GM12878 (cell line): ENCODE data around the gene SLC13A4. TPM values are rescaled to one million over a fixed set of nuclear protein-coding genes. Genes with fewer than 3 reads are reported as not detected.

Experiments used
- ATAC-seq: fragments of 200-7000 bp; cut with Tn5 transposase; 3 replicates; pipeline ENCODE4 v1.9.1; 2020; ENCODE audit warnings: mild to moderate bottlenecking, moderate library complexity
- BruUV-seq: library from RNA; stranded (reverse); fragments of 400-500 nt; replicated peaks from 2 replicates; lab custom pipeline; 2021; lab: Mats Ljungman, UMichigan
- CTCF ChIA-PET: fragments of 300-600 bp; sonication (Branson Sonifier 250); formaldehyde crosslinking; extraction: SDS; loops from one replicate; lab custom pipeline; 2021; ENCODE audit warnings: inconsistent platforms; lab: Yijun Ruan, JAX
- POLR2A ChIA-PET: fragments of 350-600 bp; formaldehyde crosslinking; extraction: SDS; loops from one replicate; lab custom pipeline; 2021; ENCODE audit warnings: inconsistent platforms; lab: Charles Lee
- RAD21 ChIA-PET: fragments of 300-600 bp; sonication (Branson Sonifier 250); formaldehyde crosslinking; loops from one replicate; lab custom pipeline; 2023; ENCODE audit warnings: antibody characterized with exemption; ENCODE audit not compliant: unreplicated experiment; lab: Charles Lee
- SMC1A ChIA-PET: fragments of 300-600 bp; sonication (Branson Sonifier 250); formaldehyde crosslinking; loops from one replicate; lab custom pipeline; 2023; ENCODE audit not compliant: unreplicated experiment, uncharacterized antibody; lab: Charles Lee
- DNase-seq: peaks from one replicate; pipeline ENCODE4 v3.0.0-alpha.2; 2011; ENCODE audit warnings: low read depth, low spot score
- FAIRE-seq: peaks from 3 replicates; lab custom pipeline; 2011; peaks lifted over from hg19 to GRCh38; lab: Jason Lieb, UNC
- H2AFZ ChIP-seq: 2 replicates; pipeline ENCODE4 v1.6.0; 2011; ENCODE audit warnings: low read depth, low read length, control low read depth; ENCODE audit not compliant: control insufficient read depth
- H3K27ac ChIP-seq: 2 replicates; pipeline ENCODE4 v1.5.1; 2011; ENCODE audit warnings: control low read depth; ENCODE audit not compliant: control insufficient read depth, insufficient read depth
- H3K27me3 ChIP-seq, 2 experiments: replicated peaks in 1 of 2; 2 replicates each; pipeline versions ENCODE4 v1.6.0 to v1.6.1; 2011; ENCODE audit warnings: low read length in 1 of 2; ENCODE audit not compliant: control insufficient read depth in 2 of 2, insufficient read depth in 2 of 2
- H3K36me3 ChIP-seq, 2 experiments: 2 replicates each; pipeline ENCODE4 v1.5.1; 2011; ENCODE audit warnings: low read length in 1 of 2; ENCODE audit not compliant: control insufficient read depth in 2 of 2, insufficient read depth in 2 of 2
- H3K4me1 ChIP-seq: 2 replicates; pipeline ENCODE4 v1.6.1; 2011; ENCODE audit warnings: mild to moderate bottlenecking, low read length, moderate library complexity, mixed read lengths; ENCODE audit not compliant: control insufficient read depth, insufficient read depth
- H3K4me2 ChIP-seq: 2 replicates; pipeline ENCODE4 v1.6.0; 2011; ENCODE audit warnings: control low read depth; ENCODE audit not compliant: control insufficient read depth, insufficient read depth
- H3K4me3 ChIP-seq: fragments of 200-600 bp; sonication (generic); 2 replicates; pipeline ENCODE4 v1.5.1; 2016
- H3K79me2 ChIP-seq: 2 replicates; pipeline ENCODE4 v1.6.0; 2011; ENCODE audit warnings: low read length; ENCODE audit not compliant: control insufficient read depth, insufficient read depth
- H3K9ac ChIP-seq: 2 replicates; pipeline ENCODE4 v1.8.0; 2011; ENCODE audit warnings: low read length, control low read depth, mixed read lengths; ENCODE audit not compliant: control insufficient read depth, insufficient read depth
- H3K9me3 ChIP-seq: replicated peaks from 3 replicates; pipeline ENCODE4 v1.5.1; 2011; ENCODE audit warnings: mild to moderate bottlenecking, low read length; ENCODE audit not compliant: control insufficient read depth, insufficient read depth
- H4K20me1 ChIP-seq: 2 replicates; pipeline ENCODE4 v1.6.0; 2011; ENCODE audit not compliant: control insufficient read depth, insufficient read depth
- BCL11A ChIP-seq: IDR thresholded peaks from 2 replicates; pipeline ENCODE4 v1.6.1; 2011; ENCODE audit warnings: low read depth, low read length
- BHLHE40 ChIP-seq, 2 experiments: fragments of 450-650 bp in 1 of 2; IDR thresholded peaks; 2 replicates each; pipeline ENCODE4 v1.6.1; 2011 to 2017; ENCODE audit warnings: low read depth in 2 of 2, borderline replicate concordance in 1 of 2, improper control_type of control experiment in 1 of 2, low read length in 1 of 2, mild to moderate bottlenecking in 1 of 2
- BMI1 ChIP-seq: fragments of 450-650 bp; IDR thresholded peaks from 2 replicates; pipeline ENCODE4 v1.6.1; 2016; ENCODE audit warnings: mild to moderate bottlenecking, moderate library complexity, borderline replicate concordance
- DPF2 ChIP-seq: fragments of 450-650 bp; IDR thresholded peaks from 2 replicates; pipeline ENCODE4 v1.6.1; 2017; ENCODE audit warnings: mild to moderate bottlenecking
- EP300 ChIP-seq, 2 experiments: fragments of 150-350 bp in 1 of 2; IDR thresholded peaks; 2 replicates each; pipeline ENCODE4 v1.6.1; 2011 to 2012; ENCODE audit warnings: low read depth in 2 of 2, low read length in 2 of 2, borderline replicate concordance in 1 of 2, improper control_type of control experiment in 1 of 2, inconsistent platforms in 1 of 2; ENCODE audit not compliant: control insufficient read depth in 1 of 2
- MEF2B ChIP-seq: fragments of 450-650 bp; IDR thresholded peaks from 2 replicates; pipeline ENCODE4 v1.6.1; 2018; ENCODE audit warnings: mild to moderate bottlenecking, moderate library complexity; ENCODE audit not compliant: partially characterized antibody, poor library complexity, severe bottlenecking
- RB1 ChIP-seq: fragments of 450-650 bp; formaldehyde crosslinking; IDR thresholded peaks from 2 replicates; pipeline ENCODE4 v1.6.1; 2017; ENCODE audit warnings: mild to moderate bottlenecking, borderline replicate concordance
- SIX5 ChIP-seq: IDR thresholded peaks from 2 replicates; pipeline ENCODE4 v1.6.1; 2011; ENCODE audit warnings: mild to moderate bottlenecking, low read depth, low read length, moderate library complexity; ENCODE audit not compliant: severe bottlenecking
- TBL1XR1 ChIP-seq: IDR thresholded peaks from 2 replicates; pipeline ENCODE4 v1.6.1; 2012; ENCODE audit warnings: low read depth, low read length, improper control_type of control experiment
- ZNF622 ChIP-seq: fragments of 450-650 bp; IDR thresholded peaks from 2 replicates; pipeline ENCODE4 v1.6.1; 2017; ENCODE audit warnings: mild to moderate bottlenecking, inconsistent platforms
- WGBS: methylation state at CpG from one replicate; pipeline ENCODE4 v1.1.6; 2016; ENCODE audit warnings: low lambda C conversion rate; ENCODE audit not compliant: insufficient replicate concordance, insufficient coverage; ENCODE audit errors: missing lambda C conversion rate; 5-methylcytosine and 5-hydroxymethylcytosine counted together
- in situ Hi-C: fragments of 300-500 bp; cut with MboI; formaldehyde crosslinking; loops from 9 replicates; pipeline ENCODE4 v1.14.3; 2018; ENCODE audit warnings: mixed read lengths
- intact Hi-C: fragments of 100-400 bp; cut with micrococcal nuclease; formaldehyde crosslinking; loops from one replicate; pipeline ENCODE4 v1.14.2; 2022; ENCODE audit not compliant: unreplicated experiment
- polyA plus RNA-seq, 11 experiments: library from polyadenylated mRNA; depleted of rRNA in 4 of 11; unstranded in 6 of 11; stranded (reverse) in 5 of 11; fragments of >200 nt; fragmentation: Nextera tagmentation in 4 of 11; fragmentation: Illumina TruSeq in 1 of 11; extraction: Ambion mirVana in 4 of 11; extraction: Trizol in 1 of 11; gene quantifications; 1 replicate in 1 of 11; 2 replicates in 10 of 11; pipeline versions ENCODE4 v1.2.1 to v1.2.3, GENCODE V29; 2011 to 2016; ENCODE audit warnings: inconsistent platforms in 2 of 11, missing spikeins in 2 of 11, low read depth in 1 of 11
- total RNA-seq, 4 experiments: library from RNA; depleted of rRNA in 3 of 4; stranded (reverse); fragments of >200 nt in 3 of 4; fragmentation: Illumina TruSeq in 1 of 4; extraction: Trizol in 1 of 4; gene quantifications; 2 replicates each; pipeline versions ENCODE4 v1.2.1 to v1.2.3, GENCODE V29; 2013 to 2021
- TF ChIP-seq, protein P1 (sequence below): IDR thresholded peaks from 2 replicates; pipeline ENCODE4 v1.6.1; 2011; ENCODE audit warnings: low read depth, mild to moderate bottlenecking, low read length, moderate library complexity, borderline replicate concordance; ENCODE audit errors: extremely low read depth
- TF ChIP-seq, protein P2 (sequence below): fragments of 450-650 bp; IDR thresholded peaks from 2 replicates; pipeline ENCODE4 v1.6.1; 2016; ENCODE audit warnings: mild to moderate bottlenecking
- TF ChIP-seq, protein P3 (sequence below): fragments of 450-650 bp; IDR thresholded peaks from 2 replicates; pipeline ENCODE4 v1.6.1; 2017; ENCODE audit warnings: mild to moderate bottlenecking, moderate library complexity
- TF ChIP-seq, protein P4 (sequence below), 3 experiments: IDR thresholded peaks in 2 of 3; conservative IDR thresholded peaks in 1 of 3; 2 replicates each; pipeline ENCODE4 v1.5.1; 2011; ENCODE audit warnings: low read depth in 3 of 3, low read length in 3 of 3, mild to moderate bottlenecking in 3 of 3, control low read depth in 2 of 3, moderate library complexity in 2 of 3, inconsistent platforms in 1 of 3, mixed read lengths in 1 of 3; ENCODE audit not compliant: control insufficient read depth in 2 of 3, insufficient read depth in 1 of 3; ENCODE audit errors: extremely low read depth in 1 of 3

Gene SLC13A4
- total and polyA plus RNA-seq, 10 of the 15 experiments (the other 5 are each of a cell fraction or from before 2014, with no cell fraction given), result 0.14 to 0.23 (median 0.20) TPM; not detected in 7

DNA sequence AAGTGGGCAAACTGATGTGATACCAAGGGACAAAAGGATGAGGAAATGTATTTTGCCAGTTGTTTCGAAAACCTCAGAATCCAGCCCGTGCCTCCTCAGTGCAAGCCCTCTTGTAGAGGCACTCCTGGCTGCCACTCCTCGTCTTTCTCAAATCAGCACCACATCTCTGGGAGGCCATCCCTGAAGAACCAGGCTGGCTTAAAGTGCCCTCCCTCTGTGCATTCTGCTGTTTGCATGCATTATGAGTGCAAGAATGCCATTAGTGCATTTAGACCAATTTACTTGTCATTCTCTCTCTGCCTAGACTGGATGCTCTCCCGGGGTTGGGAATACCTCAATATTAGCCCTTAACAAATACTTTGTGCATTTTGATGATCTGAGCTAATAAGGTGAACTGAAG is 40.5 kb upstream of the SLC13A4 start (continued):
- TF ChIP-seq BMI1 (no peak), BCL11A (no peak)
- TF ChIP-seq, protein P1, sequence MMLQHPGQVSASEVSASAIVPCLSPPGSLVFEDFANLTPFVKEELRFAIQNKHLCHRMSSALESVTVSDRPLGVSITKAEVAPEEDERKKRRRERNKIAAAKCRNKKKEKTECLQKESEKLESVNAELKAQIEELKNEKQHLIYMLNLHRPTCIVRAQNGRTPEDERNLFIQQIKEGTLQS, result no peak
- TF ChIP-seq, protein P2, sequence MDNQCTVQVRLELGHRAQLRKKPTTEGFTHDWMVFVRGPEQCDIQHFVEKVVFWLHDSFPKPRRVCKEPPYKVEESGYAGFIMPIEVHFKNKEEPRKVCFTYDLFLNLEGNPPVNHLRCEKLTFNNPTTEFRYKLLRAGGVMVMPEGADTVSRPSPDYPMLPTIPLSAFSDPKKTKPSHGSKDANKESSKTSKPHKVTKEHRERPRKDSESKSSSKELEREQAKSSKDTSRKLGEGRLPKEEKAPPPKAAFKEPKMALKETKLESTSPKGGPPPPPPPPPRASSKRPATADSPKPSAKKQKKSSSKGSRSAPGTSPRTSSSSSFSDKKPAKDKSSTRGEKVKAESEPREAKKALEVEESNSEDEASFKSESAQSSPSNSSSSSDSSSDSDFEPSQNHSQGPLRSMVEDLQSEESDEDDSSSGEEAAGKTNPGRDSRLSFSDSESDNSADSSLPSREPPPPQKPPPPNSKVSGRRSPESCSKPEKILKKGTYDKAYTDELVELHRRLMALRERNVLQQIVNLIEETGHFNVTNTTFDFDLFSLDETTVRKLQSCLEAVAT, result no peak

DNA sequence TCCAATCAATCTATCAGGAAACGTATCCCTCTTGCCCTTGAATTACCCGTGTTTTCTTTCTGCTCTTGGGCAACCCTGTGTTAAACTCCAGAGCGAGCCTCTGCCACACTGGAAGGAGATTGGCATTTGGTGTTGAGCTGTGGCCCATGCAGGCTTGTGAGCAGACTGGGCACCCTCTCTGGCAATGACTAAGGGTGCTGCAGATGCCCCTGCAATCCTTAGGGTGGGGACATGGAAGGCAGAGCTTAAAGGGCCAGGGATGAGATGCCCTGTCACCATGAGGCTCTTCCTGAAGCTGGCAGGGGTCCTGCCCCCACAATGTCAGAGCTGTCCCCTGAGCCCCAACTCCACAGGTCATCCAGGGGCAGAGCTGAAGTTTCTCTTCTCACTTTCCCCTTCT is 40.1 kb upstream of the SLC13A4 start:
- H3K4me3 ChIP-seq, result no peak overlapping the region
- 18% methylated on average over 3 of the region's 3 CpGs for WGBS
- H4K20me1 ChIP-seq, result no peaks in the 10 kb centered on the region
- DNase-seq (no peak), FAIRE-seq (no peak), ATAC-seq (no peak)
- H3K9ac ChIP-seq, result no peak overlapping the region
- H3K4me1 ChIP-seq, result no peaks in the 10 kb centered on the region
- no peak overlapping the region for H3K4me2 ChIP-seq
- no peaks in the 10 kb centered on the region; a peak in 1 of 4 replicates for H3K27me3 ChIP-seq
- no peaks in the 10 kb centered on the region for H3K36me3 ChIP-seq
- in situ Hi-C loops, result no loop called here
- H3K27ac ChIP-seq, result no peak overlapping the region
- RAD21 ChIA-PET, result no interaction called here
- intact Hi-C loops, result no loop called here
- SMC1A ChIA-PET, result no interaction called here
- no peaks in the 10 kb centered on the region for H3K9me3 ChIP-seq
- BruUV-seq, result no TSS peak
- H2AFZ ChIP-seq, result no peak overlapping the region
- POLR2A ChIA-PET, result no interaction called here
- CTCF ChIA-PET, result no interaction called here
- no peaks in the 10 kb centered on the region for H3K79me2 ChIP-seq
- TF ChIP-seq BHLHE40 (IDR thresholded peaks at IDR 0.05; ENCODE audit: borderline replicate concordance in 1 of 2, low read depth in 2 of 2, low read length in 1 of 2), result no peak
- TF ChIP-seq, protein P3, sequence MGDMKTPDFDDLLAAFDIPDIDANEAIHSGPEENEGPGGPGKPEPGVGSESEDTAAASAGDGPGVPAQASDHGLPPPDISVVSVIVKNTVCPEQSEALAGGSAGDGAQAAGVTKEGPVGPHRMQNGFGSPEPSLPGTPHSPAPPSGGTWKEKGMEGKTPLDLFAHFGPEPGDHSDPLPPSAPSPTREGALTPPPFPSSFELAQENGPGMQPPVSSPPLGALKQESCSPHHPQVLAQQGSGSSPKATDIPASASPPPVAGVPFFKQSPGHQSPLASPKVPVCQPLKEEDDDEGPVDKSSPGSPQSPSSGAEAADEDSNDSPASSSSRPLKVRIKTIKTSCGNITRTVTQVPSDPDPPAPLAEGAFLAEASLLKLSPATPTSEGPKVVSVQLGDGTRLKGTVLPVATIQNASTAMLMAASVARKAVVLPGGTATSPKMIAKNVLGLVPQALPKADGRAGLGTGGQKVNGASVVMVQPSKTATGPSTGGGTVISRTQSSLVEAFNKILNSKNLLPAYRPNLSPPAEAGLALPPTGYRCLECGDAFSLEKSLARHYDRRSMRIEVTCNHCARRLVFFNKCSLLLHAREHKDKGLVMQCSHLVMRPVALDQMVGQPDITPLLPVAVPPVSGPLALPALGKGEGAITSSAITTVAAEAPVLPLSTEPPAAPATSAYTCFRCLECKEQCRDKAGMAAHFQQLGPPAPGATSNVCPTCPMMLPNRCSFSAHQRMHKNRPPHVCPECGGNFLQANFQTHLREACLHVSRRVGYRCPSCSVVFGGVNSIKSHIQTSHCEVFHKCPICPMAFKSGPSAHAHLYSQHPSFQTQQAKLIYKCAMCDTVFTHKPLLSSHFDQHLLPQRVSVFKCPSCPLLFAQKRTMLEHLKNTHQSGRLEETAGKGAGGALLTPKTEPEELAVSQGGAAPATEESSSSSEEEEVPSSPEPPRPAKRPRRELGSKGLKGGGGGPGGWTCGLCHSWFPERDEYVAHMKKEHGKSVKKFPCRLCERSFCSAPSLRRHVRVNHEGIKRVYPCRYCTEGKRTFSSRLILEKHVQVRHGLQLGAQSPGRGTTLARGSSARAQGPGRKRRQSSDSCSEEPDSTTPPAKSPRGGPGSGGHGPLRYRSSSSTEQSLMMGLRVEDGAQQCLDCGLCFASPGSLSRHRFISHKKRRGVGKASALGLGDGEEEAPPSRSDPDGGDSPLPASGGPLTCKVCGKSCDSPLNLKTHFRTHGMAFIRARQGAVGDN, result no peak
- TF ChIP-seq RB1, result no peak
- TF ChIP-seq EP300 (IDR thresholded peaks at IDR 0.05; ENCODE audit: borderline replicate concordance in 1 of 2, control insufficient read depth in 1 of 2, low read depth in 2 of 2, low read length in 2 of 2), result no peak
- TF ChIP-seq MEF2B, result no peak
- no peak for TF ChIP-seq DPF2
- TF ChIP-seq, protein P4, sequence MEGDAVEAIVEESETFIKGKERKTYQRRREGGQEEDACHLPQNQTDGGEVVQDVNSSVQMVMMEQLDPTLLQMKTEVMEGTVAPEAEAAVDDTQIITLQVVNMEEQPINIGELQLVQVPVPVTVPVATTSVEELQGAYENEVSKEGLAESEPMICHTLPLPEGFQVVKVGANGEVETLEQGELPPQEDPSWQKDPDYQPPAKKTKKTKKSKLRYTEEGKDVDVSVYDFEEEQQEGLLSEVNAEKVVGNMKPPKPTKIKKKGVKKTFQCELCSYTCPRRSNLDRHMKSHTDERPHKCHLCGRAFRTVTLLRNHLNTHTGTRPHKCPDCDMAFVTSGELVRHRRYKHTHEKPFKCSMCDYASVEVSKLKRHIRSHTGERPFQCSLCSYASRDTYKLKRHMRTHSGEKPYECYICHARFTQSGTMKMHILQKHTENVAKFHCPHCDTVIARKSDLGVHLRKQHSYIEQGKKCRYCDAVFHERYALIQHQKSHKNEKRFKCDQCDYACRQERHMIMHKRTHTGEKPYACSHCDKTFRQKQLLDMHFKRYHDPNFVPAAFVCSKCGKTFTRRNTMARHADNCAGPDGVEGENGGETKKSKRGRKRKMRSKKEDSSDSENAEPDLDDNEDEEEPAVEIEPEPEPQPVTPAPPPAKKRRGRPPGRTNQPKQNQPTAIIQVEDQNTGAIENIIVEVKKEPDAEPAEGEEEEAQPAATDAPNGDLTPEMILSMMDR (IDR thresholded peaks at IDR 0.05 in 2 of 3, conservative IDR thresholded peaks at IDR 0.05 in 1 of 3; ENCODE audit: control insufficient read depth in 2 of 3, extremely low read depth in 1 of 3, insufficient read depth in 1 of 3, low read depth in 3 of 3, low read length in 3 of 3), result no peak
- TF ChIP-seq SIX5, result no peak
- no peak for TF ChIP-seq ZNF622
- no peak for TF ChIP-seq TBL1XR1
- TF ChIP-seq, protein P1, result no peak
